GM19240 (cell line): ENCODE results near the gene FXYD1.
"Not testable (repeated sequence)": the region's sequence is repeated elsewhere in the genome, so short reads cannot be mapped to it uniquely, and the experiment has no call there.

Experiments used
- DNase-seq: peaks from one replicate; pipeline ENCODE4 v3.0.0; 2011; ENCODE audit warnings: low spot score; ENCODE audit not compliant: insufficient read length

FXYD1 gene

DNA sequence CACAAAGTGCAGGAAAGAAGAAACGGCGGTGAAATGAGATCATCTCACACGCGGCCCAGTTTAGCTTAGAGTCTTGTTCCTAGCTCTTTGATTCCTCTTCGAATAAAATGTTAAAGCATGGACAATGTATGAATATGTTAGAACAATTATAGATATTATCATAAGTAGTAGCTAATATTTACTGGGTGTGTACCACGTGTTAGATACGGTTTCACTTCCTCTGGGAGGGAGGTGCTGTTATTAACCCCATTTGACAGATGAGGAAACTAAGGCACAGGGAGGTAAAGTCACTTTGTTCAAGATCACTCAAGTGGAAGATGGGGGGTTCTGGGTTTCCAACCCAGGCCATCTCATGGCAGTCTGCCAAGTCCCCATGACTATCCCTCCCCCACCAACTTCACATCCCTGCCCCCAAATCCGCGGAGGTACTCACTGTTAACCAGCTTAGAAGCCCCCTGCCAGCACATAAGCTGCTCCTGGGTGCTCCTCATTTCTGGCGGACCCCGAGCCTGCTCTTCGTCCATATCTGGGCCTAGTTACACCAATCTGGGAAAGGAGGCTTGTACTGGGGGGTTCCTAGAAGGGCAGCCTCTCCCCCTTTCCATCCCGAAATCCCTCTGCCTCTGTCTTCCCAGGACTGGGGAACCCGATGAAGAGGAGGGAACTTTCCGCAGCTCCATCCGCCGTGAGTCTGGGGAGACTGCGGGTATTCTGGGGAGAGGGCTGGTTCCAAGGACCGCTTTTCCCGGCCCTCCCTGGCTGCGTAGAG lies 3.4 kb downstream of the FXYD1 start:
- DNase-seq: no peak

DNA sequence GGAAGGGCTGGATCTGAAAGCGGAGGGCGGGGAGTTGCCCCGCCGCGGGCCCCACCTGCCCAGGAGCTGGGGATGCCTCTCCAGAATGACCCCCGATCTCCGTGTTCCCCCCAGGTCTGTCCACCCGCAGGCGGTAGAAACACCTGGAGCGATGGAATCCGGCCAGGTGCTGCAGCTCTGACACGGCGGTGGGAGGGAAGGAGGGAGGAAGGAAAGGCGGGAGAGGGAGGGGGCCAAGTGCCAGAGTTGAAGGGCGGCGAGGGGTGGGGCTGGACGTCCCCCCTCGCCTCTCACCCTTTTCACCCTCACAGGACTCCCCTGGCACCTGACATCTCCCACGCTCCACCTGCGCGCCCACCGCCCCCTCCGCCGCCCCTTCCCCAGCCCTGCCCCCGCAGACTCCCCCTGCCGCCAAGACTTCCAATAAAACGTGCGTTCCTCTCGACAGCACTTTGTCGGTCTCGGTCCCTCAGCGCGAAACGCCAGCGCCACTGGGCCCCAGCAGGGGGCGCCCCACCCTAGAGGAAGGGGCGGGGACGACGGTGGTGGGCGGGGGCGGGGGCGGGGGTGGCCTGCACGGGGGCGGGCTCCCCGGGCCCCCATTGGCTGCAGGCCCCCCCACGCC lies 4.1 kb downstream of the FXYD1 start:
- DNase-seq: no peak

DNA sequence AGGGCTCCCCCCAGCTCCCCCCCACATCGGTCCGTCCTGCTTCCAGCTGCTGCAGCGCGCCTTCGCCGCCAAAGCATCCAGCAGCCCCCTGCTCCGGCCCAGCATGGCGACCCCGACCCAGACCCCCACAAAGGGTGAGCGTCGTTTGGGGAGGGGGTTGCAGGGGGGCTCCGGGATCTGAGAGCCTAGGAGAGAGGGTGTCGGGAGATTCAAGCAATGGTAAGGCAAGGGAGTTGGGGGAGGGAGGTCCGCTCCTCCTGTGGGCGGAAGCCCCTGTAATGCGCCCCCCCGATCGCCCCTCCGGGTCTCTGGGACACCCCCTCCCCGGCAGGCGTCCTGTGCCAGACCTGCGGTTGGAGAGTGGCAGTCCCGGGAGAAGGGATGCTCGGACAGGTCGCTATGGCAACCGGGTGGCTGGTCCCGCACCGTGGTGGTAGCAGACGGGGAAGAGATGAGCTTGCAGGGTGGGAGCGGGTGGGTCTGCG lies 4.6 kb downstream of the FXYD1 start, which contains the start of gene FXYD7:
Gene FXYD7 (plus strand): TSS at position 25 of the 485 bp plus-strand sequence. CDS start 79 bp downstream, at position 104.
- DNase-seq: no peak

DNA sequence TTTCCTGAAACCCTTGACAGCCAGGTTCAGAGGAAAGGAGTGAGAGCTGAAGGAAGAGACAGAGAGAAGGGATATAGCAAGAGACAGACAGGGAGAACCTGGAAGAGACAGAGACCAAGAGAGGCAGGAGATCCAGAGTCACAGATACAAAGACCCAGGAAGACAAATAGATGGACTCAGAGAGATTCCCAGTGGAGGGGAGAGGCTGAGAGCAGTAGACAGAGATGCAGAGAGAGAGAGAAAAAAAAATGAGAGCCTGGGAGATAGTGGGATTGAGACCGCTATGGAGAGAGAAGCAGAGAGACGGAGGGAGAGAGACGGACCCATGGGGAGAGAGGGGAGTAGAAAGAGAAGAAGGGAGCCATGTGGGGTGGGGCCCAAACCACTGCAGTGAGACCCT lies 5.2 kb downstream of the FXYD1 start:
- DNase-seq: no peak

DNA sequence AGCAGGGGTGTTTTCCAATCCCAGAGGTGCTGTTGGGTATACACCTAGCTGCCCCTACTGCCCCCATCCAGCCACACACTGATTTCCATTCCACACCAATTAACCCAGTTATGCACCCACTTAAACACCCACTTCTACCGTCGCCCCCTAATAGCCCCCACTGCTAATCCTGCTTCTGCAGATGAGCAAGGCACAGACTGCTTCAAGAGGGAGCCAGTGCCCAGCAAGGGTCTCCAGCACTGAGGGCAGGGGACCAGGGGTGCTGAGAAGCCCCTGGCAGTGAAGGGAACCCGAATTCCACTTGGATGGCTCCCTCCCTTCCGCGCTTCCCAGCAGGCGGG lies 5.6 kb downstream of the FXYD1 start:
- no peak for DNase-seq

DNA sequence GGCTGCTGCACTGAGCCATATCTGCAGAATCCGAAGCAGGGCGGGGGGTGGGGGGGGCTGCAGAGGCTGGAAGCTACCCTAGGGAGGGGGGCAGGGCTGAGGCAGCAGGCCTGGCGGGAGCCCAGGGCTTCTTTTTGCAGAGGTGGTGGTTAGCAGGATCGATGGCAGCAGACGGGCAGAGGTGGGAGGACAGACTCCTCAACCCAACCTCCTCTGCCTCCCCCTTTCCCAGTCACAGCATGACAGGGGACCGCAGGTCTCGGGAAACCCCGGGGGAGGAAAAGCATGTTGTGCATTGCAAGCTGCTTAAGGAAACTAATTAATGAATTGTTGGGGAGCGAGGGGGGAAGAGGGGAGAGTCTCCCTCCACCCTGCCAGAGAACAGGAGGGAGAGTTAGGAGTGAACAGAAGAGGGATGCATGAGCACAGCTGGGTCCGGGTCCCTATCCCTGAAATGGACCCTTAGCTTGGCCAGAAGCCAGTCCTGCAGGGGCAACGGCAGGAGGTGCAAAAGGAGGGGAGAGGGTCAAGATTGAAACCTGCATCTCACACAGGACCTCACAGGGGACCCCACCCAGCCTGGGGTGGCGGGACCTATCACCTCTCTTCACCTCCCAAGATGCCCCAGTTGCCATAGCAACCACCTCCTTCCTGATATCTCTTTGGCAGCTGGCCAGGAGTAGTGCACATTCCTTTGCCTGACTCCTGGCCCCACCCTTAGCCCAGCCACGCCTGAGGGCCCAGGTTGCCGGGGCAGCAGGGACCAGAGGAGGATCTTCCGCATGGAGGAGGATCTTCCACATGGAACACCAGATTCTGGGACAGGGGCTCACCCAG lies 6.2 kb downstream of the FXYD1 start:
- no peak for DNase-seq

DNA sequence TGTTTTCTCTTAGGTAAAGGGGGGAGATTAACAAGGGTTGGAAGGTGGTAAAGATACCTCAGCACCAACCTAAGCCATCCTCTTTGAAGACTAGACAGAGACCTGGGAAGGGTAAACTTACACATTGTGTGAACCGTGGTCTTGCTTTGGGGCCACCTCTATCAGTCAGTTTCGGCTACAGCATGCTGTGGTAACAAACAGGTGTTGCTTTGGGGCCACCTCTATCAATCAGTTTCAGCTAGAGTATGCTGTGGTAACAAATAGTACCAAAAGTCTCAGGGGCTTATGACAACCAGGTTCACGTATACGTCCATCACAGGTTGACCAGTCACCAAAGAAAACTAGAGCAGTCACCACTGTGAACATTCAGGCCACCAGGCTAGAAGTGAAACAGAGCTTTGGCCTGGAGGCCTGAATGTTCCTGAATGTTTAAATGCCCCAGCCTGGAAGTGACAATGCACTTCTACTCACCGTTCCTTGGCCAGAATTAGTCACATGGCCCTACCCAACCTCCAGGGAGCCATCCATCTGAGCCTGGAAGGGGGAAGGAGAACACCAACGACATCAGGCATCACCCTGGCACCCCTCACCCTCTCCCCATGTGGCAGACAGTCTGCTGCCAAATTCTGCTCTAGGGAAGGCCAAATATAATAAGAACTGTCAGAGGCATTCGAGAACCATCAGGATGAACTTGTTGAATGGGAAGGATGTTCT lies 8.3 kb downstream of the FXYD1 start:
- no peak for DNase-seq

DNA sequence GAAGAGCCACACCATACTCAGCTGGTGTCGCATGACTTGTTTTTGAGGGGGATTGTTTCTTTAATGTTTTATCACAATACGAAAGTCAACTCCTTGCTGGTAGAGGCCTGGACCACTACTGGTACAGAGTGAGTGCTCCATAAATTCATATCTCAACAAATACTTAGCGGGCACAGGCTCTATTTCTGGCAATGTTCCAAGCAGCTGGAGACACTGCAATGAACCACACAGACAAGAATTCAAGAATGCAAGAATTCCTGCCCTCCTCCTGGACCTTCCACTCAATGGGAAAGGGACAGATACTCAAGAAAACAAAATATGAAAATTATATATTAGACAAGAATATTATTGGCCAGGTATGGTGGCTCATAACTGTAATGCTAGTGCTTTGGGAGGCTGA lies 10.8 kb downstream of the FXYD1 start:
- DNase-seq: no peak

DNA sequence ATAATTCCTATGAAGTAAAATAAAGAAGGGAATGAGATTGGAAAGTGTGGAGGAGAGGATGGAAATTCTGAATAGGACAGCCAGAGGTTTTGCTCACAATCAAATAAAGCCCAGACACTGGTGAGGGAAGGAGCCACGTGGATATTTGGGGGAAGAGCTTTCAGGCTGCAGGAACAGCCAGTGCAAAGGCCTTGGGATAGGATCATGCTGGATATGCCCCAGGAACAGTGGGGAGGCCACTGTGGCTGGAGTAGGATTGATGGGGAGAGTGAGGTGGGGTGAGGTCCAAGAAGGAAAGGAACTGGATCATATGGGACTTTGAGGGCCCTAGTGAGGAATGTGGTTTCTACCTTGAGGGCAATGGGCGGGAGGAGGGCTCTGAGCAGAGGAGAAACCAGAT lies 11.8 kb downstream of the FXYD1 start:
- DNase-seq: no peak

DNA sequence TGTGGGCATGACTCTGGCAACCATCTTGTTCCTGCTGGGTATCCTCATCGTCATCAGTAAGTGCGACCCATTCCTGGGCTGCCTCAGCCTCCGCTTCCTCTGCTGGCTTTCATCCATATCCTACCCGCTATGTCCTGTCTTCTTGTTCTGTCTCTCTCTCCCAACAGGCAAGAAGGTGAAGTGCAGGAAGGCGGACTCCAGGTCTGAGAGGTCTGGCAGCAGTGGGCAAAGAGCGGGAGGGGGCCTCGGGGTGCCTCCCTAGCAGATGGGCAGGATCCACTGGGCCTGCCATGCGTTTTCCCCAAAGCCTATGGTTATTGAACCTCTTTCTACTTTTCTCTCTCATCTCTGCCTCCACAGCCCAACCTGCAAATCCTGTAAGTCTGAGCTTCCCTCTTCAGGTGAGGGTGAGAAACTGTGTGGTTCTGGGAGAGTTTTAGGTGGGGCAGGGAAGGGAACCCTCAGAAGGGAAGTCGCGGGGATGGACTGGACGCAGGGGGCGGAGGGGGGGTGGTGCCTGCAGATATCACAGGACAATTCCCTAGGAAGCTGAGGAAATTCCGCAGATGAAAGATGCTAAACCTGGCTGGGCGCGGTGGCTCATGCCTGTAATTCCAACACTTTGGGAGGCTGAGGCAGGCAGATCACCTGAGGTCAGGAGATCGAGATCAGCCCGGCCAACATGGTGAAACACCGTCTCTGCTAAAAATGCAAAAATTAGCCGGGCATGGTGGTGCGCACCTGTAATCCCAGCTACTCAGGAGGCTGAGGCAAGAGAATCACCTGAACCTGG lies 12.8 kb downstream of the FXYD1 start:
- DNase-seq: no peak

DNA sequence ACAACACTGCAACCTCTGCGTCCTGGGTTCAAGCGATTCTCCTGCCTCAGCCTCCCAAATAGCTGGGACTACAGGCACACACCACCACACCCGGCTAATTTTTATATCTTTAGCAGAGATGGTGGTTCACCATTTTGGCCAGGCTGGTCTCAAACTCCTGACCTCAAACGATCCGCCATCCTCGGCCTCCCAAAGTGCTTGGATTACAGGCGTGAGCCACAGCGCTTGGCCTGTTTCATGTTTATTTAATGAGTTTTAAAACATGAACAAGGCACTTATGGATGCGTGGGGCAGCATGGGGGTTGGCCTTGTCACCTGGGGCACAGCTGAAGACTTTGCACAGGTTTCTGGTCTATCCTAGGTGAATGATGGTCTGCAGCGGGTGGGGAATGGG lies 14.5 kb downstream of the FXYD1 start:
- DNase-seq: not testable (repeated sequence)

DNA sequence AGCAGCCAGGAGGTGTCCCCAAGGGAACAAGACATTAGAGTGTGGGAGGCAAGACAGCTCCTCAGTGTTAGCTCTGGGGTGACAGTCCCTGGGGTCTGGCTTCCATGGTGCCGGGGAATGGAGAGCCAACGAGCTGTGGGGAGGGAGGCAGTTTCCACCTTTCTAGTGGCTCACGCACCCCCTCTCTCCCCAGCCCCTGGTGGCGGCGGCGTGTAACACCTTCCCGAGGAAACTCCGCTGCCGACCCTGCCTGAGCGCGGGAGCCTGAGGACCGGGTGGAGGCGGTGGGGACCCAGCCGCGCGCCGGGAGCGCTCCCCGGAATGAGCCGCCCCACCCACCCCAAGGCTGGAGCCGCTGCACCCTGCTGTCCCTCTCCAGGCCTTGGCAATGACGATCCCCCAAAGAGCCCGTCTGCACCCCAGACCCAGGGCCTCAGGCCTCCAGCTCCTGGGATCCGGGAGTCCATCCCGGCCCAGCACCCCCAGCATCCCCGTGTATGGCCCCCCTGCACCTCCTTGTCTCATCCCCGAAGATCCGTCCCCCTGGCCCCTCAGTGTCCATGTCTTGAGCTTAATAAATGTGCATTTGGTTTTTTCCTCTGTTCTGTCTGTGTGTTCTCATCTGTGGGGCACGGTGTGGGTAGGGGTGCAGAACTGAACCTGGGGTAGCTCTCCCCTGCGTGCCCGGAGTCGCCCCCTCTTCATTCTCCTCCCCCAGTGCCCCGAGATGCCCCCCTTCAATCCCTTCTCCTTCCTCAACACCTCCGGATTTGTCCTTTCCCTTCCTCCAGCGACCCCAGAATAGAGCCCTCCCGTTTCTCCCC lies 15.3 kb downstream of the FXYD1 start:
- DNase-seq: peak; percentile 57

DNA sequence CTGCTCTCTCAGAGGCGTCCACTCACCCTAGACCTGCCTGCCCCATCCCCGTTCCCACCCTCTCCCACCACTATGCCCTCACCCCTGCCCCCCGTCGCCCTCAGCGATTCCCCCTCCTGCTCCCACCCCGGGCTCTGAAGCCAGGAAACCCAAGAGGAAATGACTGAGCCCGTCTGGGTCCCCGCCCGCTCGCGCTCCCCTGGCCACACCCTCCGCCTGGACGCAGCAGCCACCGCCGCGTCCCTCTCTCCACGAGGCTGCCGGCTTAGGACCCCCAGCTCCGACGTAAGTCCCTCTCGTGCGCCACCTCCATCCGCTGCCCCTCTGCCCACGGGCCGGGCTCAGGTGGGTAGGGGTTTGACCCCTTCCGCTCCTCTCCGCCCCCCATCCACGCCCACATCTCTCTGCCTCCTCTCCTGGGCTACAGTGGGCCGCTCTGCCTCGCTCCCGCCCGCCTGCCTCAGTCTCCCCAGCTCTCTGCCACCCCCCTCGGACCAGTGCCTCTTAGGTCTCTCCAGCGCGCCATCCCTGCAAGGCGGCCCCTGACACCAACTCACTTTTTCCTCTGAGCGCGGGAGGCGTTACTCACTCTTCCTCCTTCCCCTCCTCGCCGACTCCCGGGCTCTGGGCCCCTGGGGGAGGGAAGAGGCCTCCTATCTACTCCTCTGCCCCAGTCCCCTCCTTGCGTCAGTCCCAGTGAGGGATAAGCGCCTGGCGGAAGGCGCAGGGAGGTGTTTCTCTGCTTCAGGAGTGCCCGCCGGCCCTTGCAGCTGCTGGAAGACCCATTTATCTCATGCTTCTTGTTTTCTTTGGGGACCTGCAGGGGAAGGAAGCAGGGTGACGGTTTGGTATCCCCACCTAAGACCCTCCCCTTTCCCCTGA lies 16.1 kb downstream of the FXYD1 start, which contains the start of gene FXYD5:
Gene FXYD5 (plus strand): TSS at position 211 of the 882 bp plus-strand sequence. CDS start 816 bp downstream, outside the sequence.
- DNase-seq: no peak

DNA sequence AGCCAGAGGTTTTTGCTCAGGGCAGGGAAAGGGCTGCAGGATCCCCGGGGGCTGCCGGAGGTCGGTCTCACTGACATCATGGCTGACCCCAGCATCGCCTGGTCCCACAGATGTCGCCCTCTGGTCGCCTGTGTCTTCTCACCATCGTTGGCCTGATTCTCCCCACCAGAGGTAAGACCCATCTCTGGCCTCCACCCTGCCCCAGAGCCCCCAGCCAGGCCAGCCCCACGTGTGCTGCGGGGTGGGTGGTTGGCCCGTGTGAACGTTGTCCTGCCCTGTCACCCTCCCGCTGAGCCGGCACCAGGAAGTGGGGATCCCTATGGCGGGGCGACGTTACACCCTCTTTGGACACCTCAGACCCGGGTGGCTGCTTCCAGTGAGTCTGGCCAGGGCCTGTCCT lies 16.8 kb downstream of the FXYD1 start:
- no peak for DNase-seq

DNA sequence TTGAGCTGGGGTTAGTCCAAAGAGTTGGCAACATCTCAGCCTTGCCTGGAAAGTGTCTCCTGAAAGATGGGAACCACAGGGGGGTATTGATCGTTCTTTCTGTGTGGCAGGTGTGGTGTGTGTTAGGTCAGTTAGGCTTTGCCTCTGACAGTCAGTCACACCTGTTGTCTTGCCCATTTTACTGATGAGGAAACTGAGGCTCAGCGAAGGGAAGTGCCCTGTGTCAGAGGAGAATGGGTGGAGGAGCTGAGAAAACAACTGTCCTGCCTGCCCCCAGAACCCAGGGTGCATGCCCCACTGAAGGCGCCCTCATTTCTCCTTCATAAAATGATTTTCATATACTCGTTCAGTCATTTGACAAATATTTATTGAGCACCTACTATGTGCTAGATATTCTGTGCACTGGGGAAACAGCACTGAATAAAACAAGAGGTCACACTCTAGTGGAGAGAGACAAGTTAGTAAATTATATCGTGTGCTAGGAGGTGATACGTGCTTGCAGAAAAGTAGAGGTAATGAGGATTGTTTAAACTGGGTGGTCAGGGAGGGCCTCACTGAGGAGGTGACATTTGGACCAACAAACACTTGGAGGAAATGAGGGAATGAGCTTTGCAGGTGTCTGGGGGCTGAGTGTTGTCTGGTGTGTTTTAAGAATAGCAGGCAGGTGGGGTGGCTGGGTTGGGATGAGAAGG lies 17.5 kb downstream of the FXYD1 start:
- DNase-seq: no peak

DNA sequence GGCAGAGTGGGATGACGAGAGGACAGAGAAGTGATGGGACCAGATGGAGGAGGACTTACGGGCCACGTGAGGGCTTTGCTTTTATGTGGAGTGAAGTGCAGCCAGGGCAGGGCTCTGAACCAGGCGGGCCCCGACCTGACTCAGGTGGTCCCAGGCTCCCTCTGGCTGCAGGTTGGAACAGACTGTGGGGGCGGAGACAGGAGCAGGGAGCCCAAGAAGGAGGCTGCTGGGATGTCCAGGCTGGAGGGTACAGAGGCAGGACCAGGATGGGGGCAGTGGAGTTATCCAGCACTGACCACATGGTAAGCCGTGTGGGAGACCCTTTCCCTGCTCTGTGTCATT lies 18.0 kb downstream of the FXYD1 start:
- DNase-seq: no peak

DNA sequence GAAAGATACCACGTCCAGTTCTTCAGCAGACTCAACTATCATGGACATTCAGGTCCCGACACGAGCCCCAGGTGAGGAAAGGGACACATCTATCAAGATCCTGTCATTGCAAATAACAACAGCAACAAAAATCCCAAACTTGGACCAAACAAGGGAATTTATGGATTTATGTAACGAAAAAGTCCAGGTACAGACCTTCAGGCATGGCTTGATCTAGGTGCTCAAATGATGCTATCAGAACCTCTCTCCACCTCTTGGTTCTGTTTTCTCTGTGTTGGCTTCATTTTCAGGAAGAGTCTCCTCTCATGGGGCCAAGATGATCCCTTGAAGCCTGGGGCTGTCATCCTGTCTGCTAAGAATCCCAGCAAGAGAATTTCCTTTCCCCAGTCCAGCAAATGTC lies 18.8 kb downstream of the FXYD1 start:
- no peak for DNase-seq

DNA sequence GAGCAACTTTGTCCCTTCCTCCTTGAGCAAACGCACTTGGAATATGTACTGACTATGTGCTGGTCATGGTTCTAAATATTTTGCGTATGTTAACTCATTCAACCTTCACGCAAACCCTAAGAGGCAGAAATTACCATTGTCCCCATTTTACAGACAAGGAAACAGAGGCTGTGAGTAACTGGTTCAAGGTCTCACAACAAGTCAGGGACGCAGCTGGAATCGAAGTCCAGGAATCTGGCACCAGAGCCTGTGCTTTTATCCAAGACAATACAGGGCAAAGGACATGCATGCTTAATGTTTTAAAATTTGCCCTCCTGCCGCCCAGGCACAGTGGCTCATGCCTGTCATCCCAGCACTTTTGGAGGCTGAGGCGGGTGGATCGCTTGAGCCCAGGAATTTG lies 21.0 kb downstream of the FXYD1 start:
- DNase-seq: no peak
